Stimulated activated CD4-positive, alpha-beta T cell treated with anti-CD3 and anti-CD28 coated beads, Interleukin-4, amount 100 ng/mL, for 1 hour (primary cell): ENCODE data around the gene CPLX3.

Experiments
- DNase-seq: peaks from one replicate; pipeline ENCODE4 v3.0.0-alpha.2; 2020

Gene CPLX3

DNA sequence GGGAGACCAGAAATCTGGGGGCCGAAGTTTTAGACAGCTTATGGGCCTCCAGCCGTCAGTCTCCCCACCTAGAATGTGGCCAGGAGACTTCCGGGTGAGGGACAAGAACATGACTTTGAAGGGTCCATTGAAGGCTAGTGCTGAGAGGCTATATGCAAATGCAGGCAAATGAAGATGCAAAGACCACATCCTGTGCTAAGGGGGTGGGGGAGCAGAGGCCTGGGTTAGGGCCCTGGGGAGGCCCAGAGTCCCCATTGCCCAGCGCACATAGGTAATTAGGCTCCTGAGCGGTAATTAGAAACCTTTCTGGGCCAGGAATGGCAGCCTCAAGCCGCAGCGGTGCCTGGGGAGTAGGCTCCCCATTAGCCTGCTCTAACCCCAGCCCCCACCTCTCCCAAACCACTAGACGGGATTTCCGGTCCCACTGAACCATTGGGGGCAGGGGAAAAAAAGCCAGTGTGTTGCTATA, 37.7 kb upstream of the CPLX3 start:
- no peak for DNase-seq

DNA sequence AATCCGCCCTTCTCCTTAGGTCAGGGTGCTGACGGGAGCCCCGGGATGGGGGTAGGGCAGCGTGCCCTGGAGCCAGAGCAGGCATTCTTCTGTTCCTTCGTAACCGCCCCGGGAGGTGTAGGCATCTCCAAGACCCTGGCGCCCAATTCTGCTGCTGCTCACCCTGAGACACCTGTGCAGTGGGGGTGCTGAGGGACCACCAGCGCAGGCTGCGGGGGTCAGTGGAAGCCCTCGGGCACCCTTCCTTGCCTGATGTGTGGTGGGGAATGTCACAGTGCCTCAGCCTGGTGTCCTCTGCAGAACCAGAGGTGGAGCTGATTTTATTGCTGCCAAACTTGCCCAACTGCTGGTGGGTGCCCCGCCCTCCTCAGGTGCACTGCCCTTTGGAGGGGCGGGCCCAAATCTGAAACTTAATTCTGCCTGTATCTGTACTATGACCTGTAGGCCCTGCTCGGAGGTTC, 37.2 kb upstream of the CPLX3 start:
- no peak for DNase-seq

DNA sequence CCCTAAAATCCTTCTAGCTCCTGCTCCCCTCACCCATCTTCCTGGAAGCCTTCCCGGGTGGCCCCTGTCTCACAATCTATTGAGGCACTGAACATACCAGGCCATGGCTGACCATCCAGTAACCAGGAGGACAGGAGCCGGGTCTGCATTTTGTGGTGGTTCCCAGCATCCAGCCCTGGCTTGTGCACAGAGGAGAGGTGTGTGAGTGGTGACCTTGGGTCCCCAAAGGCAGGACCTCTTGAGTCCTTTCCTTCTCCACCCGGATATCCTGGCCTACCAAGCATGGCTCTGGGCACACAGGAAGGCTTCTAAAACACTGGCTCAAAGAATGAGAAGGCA, 36.7 kb upstream of the CPLX3 start:
- DNase-seq = no peak

DNA sequence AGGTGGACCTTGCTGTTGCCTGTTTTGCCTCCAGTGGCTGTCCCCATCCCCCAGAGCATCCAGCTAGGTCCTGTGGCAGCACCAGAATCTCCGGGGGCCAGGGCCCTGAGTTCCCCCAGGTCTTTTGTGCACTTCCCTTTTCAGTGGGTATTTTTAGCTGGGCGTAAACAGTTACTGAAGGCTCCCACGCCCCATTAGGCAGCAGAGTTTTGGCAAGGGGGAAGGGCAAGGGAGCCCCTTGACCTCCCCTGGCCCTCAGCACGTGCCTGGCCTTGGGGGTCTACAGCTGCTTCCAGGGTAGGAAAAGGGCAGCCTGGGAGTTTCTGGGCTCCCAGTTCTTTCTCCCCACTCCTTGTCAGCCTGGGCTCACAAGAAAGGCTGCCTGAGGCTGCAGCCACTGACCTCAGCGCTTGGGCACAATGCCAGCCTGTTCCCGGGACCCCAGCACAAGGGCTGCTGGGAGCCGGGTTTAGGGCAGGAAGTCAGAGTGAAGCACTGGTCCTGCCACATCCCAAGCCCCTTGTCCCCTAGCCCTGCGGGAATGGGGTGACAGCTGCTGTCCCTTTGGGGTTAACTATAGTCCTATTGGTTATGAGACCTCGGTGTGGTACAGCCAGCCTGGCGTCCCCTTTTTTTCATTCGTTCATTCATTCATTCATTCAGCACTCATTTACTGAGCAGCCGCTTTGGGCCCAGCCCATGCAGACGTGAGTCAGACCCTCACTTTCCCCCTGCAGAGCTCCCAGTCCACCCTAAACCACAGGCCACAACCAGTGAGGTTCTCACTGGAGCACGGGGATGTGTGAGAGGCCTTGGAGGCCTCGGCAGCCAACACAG, 36.1 kb upstream of the CPLX3 start:
- no peak for DNase-seq

DNA sequence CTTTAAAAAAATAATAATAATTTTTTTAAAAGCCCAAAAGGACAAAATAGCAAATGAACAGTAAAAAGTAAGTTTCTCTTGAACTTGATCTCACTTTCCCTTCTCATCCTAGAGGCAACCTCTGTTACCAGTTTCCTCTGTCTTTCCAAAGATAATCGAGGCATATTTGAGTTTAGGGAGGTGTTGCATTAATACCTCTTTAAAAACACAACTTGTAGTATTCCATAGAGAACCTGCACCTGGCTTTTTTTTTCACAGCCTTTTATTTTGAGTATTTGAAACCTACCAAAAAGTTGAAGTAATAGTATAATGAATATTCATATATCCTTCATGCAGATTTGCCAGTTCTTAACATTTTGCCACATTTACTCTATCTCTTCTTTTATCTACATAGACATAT, 35.4 kb upstream of the CPLX3 start:
- DNase-seq = no peak

DNA sequence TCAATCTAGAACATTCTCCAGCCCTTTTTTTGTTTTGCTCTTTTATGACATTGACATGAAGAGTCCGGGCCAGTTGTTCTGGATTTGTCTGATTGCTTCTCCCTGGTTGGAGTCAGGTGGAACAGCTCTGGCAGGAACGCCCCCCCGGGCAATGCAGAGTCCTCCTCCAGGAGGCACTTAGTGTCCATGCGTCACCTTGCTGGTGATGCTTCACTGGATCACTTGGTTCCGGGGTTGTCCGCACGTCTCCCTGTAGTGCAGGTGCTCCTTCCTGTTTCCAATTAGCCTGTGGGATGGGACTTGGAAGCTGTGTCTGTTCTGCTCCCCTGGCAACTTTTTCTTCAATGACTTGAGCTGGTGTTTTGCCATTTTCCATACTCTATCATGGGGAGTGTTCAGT, 34.8 kb upstream of the CPLX3 start:
- no peak for DNase-seq

DNA sequence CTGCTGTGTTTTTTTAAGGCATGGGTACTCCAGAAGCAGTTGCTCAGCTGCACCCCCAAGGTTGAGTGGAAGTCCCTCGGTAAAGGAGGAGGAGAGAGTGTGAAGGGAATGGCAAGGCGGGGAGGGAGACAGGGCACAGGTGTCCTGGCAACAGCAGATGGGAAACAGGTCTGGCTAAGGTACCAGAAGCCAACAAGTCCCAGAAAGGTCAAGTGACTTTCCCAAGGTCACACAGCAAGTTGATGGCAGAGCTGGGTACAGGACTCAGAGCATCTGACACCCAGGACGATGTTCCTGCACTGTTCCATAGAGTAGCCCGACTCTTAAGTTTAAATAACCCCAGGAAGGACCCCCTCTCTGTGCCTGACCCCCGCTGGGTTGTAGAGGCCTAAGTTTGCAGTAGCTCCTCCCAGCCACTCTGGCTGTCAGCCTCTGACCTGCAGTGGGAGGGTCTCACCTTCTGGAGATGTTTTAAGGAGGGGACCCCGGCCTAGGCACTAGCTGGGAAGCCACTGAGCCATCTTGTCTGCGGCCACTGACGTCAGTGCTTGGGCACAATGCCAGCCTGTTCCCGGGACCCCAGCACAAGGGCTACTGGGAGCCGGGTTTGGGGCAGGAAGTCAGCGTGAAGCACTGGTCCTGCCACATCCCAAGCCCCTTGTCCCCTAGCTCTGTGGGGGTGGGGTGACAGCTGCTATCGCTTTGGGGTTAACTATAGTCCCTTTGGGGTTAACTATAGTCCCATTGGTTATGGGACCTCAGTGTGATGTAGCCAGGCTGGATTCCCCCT, 34.0 kb upstream of the CPLX3 start:
- no peak for DNase-seq

DNA sequence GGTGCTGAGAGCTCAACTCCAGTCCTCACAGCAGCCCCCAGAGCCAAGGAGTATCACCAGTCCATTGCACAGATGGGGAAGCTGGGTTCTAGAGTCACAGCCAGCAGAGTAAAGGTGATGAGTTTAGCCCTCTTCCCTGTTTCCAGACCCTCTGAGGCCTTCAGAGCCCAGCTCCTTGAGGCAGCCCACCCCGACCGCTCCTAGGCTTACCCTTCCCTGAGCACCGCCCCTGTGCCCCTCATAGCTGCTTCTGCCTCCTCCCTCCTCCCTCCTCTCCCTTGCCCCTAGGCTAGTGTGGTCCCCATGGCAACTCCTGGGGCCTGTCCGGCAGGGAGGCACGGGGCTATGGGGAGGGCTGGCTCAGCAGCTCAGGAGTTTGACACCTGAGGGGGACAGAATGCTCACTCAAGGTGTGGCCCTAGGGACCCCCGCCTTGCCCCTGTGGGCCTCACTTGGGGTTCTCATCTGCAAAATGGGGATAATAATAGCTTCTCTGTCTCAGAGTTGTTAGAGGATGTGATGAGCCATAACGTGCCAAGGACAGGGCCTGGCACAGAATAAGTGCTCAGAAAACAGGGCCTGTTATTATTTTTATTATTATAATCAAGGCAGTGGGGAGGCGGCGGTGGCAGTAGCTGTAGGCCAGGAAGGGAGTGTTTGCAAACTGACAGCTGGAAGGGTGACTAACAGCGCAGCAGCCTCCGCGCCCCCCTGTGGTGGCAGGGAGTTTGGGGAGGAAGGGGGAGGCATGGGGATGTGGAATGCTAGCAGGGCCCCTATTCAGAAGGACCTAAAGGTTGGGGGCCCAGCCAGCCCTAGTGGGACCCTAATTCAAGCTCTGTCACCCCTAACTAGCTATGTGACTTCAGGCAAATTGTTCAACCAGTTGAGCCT, 33.0 kb upstream of the CPLX3 start:
- DNase-seq = peak; percentile 77

DNA sequence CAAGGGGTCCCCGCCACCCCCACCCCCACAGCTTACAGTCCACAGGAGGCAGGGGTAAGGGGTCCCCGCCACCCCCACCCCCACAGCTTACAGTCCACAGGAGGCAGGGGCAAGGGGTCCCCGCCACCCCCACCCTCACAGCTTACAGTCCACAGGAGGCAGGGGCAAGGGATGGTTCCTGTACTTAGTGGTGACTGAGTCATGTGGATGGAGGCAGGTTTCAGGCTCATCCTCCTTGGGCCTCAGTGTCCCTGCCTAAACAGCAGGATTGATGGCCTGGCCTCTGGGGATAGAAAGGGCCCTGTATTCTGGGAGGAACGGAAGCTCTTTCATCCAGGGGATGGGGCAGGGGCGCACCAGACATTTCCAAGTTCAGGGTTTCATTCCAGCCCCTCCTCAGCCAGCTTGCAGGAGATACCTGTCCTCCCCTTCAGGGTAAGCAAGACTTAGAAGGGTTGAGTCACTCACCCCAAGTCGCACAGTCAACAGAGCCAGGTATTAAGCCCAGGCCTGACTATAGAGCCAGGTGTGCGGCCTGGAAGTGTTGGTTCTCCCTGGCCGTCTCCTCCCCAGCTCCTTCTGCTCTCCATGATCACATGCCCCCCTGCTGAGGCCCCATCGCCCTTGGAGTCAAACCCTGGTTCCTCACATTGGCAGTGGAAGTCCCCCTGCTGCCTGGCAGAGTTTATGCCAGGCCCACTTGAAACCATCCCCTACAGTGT, 32.0 kb upstream of the CPLX3 start:
- no peak for DNase-seq

DNA sequence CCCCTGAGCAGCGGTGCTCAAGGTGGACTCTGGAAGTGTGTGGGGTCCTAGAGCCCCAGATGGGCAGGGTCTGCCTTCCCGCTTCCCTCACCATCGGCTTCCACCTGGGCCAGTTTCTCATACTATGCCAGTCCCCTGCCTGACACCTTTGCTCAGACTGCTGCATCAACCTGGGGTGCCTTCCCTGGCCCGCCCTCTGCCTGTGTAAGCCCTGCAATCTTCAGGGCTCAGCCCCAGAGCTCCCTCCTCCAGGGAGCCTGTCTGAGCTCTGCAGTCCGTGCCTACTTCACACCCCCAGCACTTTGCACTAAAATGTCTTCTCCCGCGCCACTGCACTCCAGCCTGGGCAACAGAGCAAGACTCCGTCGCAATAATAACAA, 31.5 kb upstream of the CPLX3 start:
- DNase-seq = no peak

DNA sequence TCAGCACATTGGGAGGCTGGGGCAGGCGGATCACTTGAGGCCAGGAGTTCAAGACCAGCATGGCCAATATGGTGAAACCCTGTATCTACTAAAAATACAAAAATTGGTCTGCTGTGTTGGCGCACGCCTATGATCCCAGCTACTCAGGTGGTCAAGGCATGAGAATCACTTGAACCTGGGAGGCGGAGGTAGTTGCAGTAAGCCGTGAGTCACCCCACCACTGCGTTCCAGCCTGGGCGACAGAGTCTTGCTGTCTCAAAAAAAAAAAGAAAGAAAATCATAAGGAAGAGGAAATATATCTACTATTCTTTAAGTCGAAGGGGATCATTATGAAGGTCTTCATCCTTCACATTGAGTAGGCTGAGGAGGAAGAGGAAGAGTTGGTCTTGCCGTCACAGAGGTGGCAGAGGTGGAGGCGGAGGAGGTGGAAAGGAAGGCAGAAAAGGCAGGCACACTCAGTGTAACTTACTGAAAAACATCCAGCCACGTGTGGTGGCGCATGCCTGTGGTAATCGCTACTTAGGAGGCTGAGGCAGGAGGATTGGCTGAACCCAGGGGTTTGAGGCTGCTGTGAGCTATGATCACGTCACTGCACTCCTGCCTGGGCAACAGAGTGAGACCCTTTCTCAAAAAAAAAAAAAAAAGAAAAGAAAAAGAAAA, 30.3 kb upstream of the CPLX3 start:
- peak; percentile 52 for DNase-seq

DNA sequence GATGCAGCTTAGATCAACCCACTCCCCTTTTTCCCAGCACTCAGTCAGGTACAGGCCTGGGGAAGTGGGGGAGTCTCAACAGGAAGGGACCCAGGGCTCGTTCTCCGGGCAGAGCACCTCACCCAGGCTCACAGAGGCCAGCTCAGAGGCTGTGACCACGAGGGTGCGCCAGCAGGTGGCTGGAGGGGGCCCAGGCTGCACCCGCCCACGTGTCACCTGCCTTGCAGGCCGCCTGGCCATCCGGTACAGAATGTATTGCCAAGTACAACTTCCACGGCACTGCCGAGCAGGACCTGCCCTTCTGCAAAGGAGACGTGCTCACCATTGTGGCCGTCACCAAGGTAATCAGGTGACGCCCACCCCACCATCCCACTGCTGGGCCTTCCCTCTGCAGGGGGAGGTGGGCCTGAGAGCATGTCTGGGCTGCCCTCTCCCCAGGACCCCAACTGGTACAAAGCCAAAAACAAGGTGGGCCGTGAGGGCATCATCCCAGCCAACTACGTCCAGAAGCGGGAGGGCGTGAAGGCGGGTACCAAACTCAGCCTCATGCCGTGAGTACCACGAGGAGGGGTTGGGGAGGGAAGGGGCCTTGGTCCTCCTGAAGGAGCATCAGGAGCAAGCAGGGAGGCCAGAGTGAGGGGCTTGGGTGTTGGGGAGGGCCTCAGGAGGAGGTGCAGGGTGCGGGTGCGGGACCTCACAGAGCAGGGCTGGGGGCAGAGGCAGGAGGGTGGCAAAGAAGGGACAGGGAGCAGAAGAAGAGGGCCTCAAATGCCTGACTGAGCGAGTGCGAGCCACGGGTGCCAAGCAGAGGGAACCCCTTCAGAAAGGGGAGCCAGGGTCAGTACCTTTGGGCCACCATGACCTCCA, 27.8 kb upstream of the CPLX3 start:
- DNase-seq = no peak

DNA sequence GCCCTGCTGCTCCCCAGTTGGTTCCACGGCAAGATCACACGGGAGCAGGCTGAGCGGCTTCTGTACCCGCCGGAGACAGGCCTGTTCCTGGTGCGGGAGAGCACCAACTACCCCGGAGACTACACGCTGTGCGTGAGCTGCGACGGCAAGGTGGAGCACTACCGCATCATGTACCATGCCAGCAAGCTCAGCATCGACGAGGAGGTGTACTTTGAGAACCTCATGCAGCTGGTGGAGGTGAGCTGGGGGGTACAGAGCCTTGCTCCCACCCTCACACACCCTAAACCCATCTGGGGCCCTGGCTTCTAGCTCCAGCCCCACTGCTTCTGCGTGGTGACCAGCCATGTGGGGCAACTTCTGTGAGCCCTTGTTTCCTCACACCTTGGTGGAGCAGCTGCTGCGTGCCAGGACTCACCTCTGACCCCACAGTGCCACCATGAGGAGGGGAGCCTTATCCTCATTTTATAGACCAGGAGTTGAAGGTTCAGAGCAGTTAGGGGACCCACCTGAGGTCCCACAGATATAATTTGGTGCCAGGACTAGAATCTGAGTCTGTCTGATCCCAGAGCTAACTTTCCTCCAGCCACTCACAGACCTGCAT, 27.1 kb upstream of the CPLX3 start:
- no peak for DNase-seq

DNA sequence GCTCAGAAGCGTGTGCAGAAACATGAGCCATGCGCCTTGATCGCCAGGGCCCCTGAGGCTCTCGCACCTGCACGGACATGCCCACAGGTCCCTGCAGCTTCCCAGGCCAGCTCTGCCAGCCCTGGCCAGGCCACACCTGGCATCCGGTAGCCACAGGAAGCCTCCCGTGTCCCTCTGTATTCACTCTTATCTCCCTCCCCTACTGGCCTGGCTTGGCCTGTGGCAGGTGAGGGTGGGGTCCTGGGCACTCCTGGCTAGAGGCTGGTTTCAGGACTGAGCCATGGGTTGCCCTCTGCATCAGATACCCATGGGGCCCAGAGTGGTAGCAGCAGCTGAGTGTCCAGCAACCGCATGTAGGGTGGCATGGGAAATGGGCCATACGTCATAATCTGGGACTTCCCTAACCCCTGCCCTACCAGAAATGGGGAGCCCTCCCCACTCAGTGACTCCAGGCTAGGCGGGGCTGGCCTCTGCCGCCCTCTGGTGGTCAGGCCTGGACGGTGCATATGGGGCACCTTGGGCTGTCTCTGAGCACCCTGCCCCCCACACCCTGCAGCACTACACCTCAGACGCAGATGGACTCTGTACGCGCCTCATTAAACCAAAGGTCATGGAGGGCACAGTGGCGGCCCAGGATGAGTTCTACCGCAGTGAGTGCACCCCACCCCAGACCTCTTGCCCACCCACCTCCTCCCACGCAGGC, 26.4 kb upstream of the CPLX3 start:
- DNase-seq = peak; percentile 87

DNA sequence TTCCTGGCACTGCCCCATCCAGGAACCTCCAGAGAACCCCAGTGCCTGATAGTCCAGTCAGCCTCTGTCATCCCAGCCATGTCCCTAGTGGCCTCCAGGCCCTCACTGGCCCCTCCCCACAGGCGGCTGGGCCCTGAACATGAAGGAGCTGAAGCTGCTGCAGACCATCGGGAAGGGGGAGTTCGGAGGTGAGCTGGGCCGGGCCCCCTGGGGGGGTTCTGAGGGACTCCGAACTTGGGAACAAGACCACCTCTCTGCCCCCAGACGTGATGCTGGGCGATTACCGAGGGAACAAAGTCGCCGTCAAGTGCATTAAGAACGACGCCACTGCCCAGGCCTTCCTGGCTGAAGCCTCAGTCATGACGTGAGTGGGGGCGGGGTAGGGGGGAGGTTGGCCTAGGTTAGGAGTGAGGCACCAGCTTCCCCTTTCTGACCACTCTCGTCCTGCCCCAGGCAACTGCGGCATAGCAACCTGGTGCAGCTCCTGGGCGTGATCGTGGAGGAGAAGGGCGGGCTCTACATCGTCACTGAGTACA, 25.8 kb upstream of the CPLX3 start:
- no peak for DNase-seq

DNA sequence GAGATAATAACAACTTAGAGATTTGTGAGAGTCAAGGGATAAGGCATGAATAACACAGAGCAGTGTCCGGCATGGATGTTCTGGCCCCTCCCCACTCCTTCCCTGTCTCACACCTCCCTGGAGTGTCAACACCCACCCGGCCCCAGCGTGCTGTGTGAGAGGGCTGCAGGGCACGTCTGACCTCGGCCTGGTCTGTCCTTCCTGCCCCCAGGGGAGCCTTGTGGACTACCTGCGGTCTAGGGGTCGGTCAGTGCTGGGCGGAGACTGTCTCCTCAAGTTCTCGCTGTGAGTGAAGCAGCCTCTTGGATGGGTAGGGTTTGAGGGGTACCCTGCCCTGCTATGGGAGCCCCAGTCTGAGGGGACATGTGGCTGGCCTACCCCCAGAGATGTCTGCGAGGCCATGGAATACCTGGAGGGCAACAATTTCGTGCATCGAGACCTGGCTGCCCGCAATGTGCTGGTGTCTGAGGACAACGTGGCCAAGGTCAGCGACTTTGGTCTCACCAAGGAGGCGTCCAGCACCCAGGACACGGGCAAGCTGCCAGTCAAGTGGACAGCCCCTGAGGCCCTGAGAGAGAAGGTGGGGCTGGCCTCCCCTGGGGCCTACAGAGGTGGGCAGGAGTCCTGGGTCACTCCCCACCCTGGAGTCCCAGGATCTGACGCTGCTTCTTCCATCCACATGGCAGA, 25.0 kb upstream of the CPLX3 start:
- no peak for DNase-seq

DNA sequence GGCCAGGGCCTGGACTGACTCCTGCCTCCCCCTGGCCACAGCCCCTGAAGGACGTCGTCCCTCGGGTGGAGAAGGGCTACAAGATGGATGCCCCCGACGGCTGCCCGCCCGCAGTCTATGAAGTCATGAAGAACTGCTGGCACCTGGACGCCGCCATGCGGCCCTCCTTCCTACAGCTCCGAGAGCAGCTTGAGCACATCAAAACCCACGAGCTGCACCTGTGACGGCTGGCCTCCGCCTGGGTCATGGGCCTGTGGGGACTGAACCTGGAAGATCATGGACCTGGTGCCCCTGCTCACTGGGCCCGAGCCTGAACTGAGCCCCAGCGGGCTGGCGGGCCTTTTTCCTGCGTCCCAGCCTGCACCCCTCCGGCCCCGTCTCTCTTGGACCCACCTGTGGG, 24.1 kb upstream of the CPLX3 start:
- DNase-seq = no peak

DNA sequence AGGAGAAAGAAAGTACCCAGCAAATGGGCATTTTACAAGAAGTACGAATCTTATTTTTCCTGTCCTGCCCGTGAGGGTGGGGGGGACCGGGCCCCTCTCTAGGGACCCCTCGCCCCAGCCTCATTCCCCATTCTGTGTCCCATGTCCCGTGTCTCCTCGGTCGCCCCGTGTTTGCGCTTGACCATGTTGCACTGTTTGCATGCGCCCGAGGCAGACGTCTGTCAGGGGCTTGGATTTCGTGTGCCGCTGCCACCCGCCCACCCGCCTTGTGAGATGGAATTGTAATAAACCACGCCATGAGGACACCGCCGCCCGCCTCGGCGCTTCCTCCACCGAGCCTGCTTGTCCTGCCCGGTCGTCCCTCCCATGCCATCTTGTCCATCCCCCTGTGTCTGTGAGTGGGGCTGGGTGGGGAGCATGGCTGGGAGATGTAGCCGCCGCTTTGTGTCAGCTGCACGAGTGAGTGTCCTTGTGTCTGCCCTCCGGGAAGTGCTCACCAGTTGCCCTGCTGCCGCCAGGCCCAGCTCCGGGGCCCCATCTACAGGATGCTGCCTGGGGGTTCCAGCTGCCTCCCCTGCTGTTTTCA, 23.5 kb upstream of the CPLX3 start:
- DNase-seq = no peak

DNA sequence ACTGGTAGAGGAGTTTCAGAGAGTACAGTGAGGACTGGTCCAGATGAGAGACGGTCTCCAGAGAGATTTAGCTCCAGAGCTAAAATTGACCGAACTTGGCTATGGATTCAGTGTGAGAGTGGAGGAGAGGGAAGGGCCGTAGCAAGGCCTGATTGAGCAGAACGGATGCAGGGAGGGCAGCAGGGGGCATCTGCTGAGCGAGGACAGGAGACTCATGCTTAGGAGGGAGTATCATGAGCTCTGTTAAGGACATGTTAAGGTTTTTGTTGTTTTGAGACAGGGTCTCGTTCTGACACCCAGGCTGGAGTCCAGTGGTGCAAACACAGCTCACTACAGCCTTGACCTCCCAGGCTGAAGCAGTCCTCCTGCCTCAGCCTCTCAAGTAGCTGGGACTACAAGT, 21.5 kb upstream of the CPLX3 start:
- DNase-seq = no peak
